ENCODE results near the gene SUSD6. TPM values are rescaled to one million over a fixed set of nuclear protein-coding genes. Genes with fewer than 3 reads are reported as not detected.
A peak's percentile ranks its signal among the peaks of the same experiment; 100 is the strongest.

SUSD6 gene
- total RNA-seq, 2 donors from 2014 or later, result 41.1 to 52.3 TPM

DNA sequence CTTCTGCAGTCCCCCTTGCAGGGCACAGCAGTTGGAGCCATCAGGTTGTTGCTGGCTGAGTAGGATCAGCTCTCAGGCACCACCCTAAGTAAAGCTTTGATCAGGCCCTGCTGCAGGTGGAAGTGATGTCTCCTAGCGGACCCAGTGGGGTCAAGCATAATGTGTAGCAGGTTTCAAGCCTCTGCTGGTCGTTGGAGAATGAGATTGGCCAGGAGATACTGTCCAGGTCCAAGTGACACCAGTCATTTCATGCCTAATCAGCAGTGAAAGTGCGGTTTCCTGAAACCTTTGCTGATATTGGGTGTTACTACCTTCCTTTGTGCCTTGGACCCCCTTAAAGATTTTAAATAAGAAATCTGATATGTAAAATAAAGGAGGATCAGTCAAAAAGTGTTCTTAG is 72.6 kb downstream of the SUSD6 start:
- Histone ChIP-seq H3K4me3 (no peak overlapping the region), H3K9me3 (no peaks in the 10 kb centered on the region), H3K36me3 (no peaks in the 10 kb centered on the region), H3K27ac (no peak overlapping the region), H3K4me1 (replicated peaks) (peaks cover 6% of the 10 kb centered on the region), H3K27me3 (replicated peaks; ENCODE audit: insufficient read depth) (no peaks in the 10 kb centered on the region)
- WGBS, result 55% methylated on average over 3 of the region's 3 CpGs
- intact Hi-C loops (cut with DNase I), result no loop called here
- no peak for DNase-seq (ENCODE audit: low spot score)
- TF ChIP-seq POLR2AphosphoS5 (IDR thresholded peaks at IDR 0.05) (no peak), POLR2A (IDR thresholded peaks at IDR 0.05) (no peak)
- TF ChIP-seq, protein P1, sequence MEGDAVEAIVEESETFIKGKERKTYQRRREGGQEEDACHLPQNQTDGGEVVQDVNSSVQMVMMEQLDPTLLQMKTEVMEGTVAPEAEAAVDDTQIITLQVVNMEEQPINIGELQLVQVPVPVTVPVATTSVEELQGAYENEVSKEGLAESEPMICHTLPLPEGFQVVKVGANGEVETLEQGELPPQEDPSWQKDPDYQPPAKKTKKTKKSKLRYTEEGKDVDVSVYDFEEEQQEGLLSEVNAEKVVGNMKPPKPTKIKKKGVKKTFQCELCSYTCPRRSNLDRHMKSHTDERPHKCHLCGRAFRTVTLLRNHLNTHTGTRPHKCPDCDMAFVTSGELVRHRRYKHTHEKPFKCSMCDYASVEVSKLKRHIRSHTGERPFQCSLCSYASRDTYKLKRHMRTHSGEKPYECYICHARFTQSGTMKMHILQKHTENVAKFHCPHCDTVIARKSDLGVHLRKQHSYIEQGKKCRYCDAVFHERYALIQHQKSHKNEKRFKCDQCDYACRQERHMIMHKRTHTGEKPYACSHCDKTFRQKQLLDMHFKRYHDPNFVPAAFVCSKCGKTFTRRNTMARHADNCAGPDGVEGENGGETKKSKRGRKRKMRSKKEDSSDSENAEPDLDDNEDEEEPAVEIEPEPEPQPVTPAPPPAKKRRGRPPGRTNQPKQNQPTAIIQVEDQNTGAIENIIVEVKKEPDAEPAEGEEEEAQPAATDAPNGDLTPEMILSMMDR (IDR thresholded peaks at IDR 0.05), result no peak

DNA sequence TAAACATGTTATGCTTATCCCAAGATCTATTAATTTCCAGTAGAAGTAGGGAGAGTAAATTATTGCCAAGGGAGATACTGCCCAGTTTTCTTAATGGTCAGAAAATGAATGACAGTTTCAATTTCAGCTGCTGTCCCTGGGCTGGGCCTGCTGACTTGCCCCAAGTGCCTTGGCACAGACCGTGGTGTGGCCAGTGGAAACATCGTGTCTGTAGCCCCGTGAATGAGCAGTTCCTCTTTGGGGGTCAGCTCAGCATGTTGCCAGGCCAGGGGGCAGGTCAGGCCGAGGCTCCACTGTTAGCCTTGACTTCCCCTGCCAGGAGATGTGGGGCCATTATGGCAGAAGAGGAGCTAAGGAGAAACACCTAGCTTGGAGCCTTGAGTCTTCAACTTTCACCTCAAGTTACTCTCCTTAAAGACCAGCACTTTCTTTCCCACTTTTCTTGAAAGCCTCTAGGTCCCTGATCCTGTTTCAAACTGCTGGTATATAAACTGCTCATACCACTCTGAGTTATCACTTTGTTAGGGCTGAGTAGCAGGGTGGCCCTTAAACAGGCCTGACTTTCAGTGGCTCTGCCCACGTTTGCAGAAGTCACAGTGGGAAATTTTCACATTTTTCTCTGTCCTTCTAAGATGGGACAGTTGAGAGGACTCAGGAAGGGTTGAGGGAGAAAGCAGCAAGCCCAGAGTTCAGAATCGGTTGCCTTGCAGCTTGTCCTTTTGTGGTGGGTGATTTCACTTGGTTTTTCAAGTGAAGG is 73.2 kb downstream of the SUSD6 start:
- no peaks in the 10 kb centered on the region for H3K36me3 ChIP-seq
- intact Hi-C loops (cut with DNase I), result no loop called here

DNA sequence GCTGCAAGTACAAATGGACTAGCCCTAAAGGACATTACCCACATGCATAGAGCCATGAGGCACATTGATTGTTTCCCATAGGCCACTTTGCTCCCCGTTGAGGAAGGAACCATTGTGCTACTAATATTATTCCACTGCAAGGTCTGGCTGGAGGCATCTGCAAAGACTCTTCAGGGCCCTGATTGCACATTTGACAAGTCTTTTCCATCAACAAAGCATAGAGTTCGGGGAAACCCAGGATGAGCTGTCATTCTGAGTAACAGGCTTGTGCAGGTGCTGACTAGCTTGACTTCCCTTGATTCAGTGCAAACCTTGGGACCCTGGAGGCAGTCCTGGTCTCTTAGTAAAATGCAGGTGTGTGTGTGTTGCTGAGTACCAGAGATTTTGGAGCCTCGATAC is 73.8 kb downstream of the SUSD6 start:
- Histone ChIP-seq H3K27ac (peak overlapping the region; percentile 36 to 39), H3K9me3 (no peaks in the 10 kb centered on the region), H3K4me3 (no peak overlapping the region), H3K27me3 (replicated peaks; ENCODE audit: insufficient read depth) (no peaks in the 10 kb centered on the region), H3K36me3 (no peaks in the 10 kb centered on the region), H3K4me1 (replicated peaks) (peaks cover 6% of the 10 kb centered on the region)
- TF ChIP-seq POLR2AphosphoS5 (IDR thresholded peaks at IDR 0.05) (no peak), POLR2A (IDR thresholded peaks at IDR 0.05) (no peak)
- TF ChIP-seq, protein P1 (IDR thresholded peaks at IDR 0.05), result no peak
- WGBS, result 30% methylated on average over 3 of the region's 3 CpGs
- no peak for DNase-seq (ENCODE audit: low spot score)
- intact Hi-C loops (cut with DNase I), result no loop called here

More for the DNA sequence above, 73.2 kb downstream of the SUSD6 start:
- no peaks in the 10 kb centered on the region for H3K9me3 ChIP-seq
- H3K27me3 ChIP-seq (replicated peaks; ENCODE audit: insufficient read depth), result no peaks in the 10 kb centered on the region
- peak overlapping the region; percentile 36 to 39 for H3K27ac ChIP-seq
- no peak for DNase-seq (ENCODE audit: low spot score)
- H3K4me1 ChIP-seq (replicated peaks), result peaks cover 6% of the 10 kb centered on the region
- WGBS, result 59% methylated on average over 6 of the region's 6 CpGs
- H3K4me3 ChIP-seq, result no peak overlapping the region
- TF ChIP-seq POLR2A (IDR thresholded peaks at IDR 0.05) (no peak), POLR2AphosphoS5 (IDR thresholded peaks at IDR 0.05) (no peak)
- TF ChIP-seq, protein P1 (IDR thresholded peaks at IDR 0.05), result no peak

DNA sequence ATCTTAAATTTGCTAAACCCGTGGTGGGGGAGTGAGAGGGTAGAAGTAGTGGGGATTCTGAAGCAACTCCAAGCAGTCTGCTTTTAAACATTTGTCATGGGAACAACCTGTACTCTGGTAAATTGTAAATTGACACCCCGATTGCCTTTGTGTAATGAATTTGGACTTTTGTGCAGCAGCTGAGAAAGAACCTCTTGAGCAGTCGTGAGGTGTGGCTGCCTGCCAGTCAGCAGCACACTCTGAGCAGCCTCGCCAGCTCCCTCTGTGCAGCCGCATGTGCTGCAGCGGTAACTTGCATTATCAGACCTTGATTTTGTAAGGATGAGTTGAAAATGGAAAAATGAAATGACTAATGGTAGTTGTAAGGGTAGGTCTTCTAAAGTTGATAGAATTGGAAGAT is 74.3 kb downstream of the SUSD6 start:
- Histone ChIP-seq H3K27me3 (replicated peaks; ENCODE audit: insufficient read depth) (no peaks in the 10 kb centered on the region), H3K4me3 (no peak overlapping the region), H3K36me3 (no peaks in the 10 kb centered on the region), H3K27ac (peak overlapping the region; percentile 36 to 39), H3K4me1 (replicated peaks) (peaks cover 6% of the 10 kb centered on the region), H3K9me3 (no peaks in the 10 kb centered on the region)
- 7% methylated on average over 6 of the region's 6 CpGs for WGBS
- DNase-seq (ENCODE audit: low spot score), result peak; percentile 79
- intact Hi-C loops (cut with DNase I), result no loop called here
- TF ChIP-seq, protein P1 (IDR thresholded peaks at IDR 0.05), result no peak
- peak; percentile 74 for TF ChIP-seq POLR2AphosphoS5 (IDR thresholded peaks at IDR 0.05)

Measured in prostate gland (tissue), 2 donors.